SK-MEL-5 (cell line): ENCODE data around the gene SLC35B3. TPM values are rescaled to one million over a fixed set of nuclear protein-coding genes. Genes with fewer than 3 reads are reported as not detected.
"Not testable (repeated sequence)": the region's sequence is repeated elsewhere in the genome, so short reads cannot be mapped to it uniquely, and the experiment has no call there.

Experiments
- DNase-seq: peaks from one replicate; pipeline ENCODE4 v3.0.0-alpha.2; 2016; ENCODE audit warnings: low read depth, low spot score
- in situ Hi-C: cut with HindIII; loops from 2 replicates; pipeline ENCODE4 v1.10.0; 2016; ENCODE audit warnings: low sequenced_read_pairs, high pct_unique_total_duplicates, low pct_unique_long_range_greater_than_20kb
- polyA plus RNA-seq, 2 experiments: library from polyadenylated mRNA; depleted of rRNA; stranded (reverse); fragments of >200 nt; gene quantifications; 2 replicates each; pipeline ENCODE4 v1.2.3, GENCODE V29; 2015
- total RNA-seq: library from RNA; depleted of rRNA; stranded (reverse); fragments of >200 nt; shearing (Covaris generic); gene quantifications from 2 replicates; pipeline ENCODE4 v1.2.3, GENCODE V29; 2014; rRNA removed

SLC35B3 gene
- total RNA-seq, result 22.8 and 23.6 TPM in 2 replicates
- polyA plus RNA-seq (2015; cell fraction: cytosol; rRNA removed), result 19.9 and 26.0 TPM in 2 replicates
- polyA plus RNA-seq (2015; cell fraction: nucleus; rRNA removed), result 44.0 and 45.1 TPM in 2 replicates

DNA sequence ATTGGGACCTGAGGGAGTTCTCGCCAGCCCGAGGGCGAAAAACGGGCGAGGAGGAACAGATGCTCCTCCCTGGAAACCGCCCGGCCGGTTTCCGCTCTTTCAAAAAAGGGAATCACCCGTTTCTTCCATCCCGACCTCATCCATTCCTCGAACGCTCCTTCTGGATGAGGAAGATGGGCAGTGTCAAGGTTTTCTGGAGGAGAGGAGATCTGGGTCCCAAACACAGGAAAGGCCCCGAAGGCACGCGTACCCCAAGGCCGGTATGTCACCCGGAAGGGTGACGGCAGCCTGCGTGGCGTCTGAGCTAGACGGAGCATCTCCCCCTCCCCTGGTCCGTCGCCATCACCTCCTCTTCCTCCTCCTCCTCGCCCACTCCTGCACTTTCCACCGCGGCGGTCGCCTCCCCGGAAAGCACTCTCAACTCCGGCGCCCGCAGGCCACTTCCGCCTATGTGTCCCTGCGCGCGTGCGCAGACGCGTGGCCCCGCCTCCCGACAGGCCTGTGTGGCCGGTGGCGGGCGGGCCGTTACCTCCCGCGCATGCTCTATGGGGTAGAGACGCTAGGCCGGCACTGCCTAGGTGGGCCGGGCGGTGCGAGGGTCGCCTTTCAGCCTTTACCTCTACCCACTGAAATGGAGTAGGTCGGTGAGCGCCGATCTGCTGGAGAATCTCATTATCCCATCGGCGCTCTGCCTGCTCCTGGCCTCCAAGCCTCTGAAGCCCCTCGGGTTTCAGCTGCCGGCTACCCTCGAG, at the start of gene SLC35B3:
Gene SLC35B3, minus strand, starts transcription at position 453 of the 752 bp plus-strand sequence.
- in situ Hi-C loops, result no loop called here

DNA sequence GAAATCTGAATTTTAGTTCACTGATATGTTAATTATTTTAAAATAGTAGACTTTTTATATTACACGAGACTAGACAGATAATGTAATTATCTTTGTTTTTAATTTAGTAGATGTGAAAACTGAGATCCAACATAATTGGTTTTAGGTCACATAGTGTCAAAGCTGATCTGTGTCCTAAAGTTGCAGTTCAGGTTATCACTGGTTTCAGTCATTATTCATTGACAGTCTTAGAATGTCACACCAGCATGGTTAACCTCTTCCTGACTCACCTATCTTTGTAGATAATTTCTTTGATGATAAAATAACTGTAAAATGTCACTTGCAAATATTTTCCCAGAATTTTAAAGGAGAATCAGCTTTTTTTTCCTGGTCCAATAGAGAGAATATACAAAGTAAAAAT, 48.3 kb upstream of the SLC35B3 start:
- in situ Hi-C loops, result no loop called here
- no peak for DNase-seq

More for the DNA sequence above, at the start of gene SLC35B3:
- DNase-seq, result peak; percentile 96

DNA sequence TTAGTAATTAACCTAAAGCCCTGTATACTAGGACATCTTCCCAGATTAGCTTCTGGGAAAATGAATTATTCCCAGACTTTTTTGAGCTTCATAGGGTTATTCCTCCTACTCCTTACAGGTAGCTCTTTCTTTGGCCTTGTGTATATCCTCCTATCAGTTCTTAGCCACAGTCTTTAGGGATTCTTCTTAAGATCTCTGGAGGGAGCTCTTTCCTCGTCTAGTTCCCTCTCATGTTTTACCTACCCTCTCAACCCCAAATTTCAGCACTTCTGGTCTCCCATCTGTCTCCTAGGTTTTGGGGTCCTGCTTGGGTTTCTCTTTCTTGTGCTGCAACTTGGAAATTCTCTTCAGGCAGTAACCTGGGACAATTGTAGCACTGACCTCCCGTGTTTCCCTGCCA, 46.4 kb upstream of the SLC35B3 start:
- peak; percentile 77 for DNase-seq
- in situ Hi-C loops, result no loop called here

DNA sequence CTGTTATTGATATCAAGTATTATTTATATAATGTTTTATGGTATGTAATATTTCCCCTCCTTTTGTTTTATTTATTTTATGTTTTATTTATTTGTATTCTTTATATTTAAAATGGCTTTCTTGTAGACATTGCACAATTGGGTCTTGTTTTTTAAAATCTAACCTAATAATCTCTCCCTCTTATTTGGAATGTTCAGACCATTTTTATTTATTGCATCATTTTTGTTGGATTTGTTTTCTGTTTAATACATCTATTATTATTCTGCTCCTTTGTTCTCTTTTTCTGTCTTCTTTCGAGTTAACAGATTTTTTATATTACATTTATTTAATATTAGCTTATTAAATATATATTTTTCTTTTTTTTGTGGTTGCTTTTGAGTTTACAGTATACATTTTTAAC, 43.1 kb upstream of the SLC35B3 start:
- in situ Hi-C loops, result no loop called here
- no peak for DNase-seq

DNA sequence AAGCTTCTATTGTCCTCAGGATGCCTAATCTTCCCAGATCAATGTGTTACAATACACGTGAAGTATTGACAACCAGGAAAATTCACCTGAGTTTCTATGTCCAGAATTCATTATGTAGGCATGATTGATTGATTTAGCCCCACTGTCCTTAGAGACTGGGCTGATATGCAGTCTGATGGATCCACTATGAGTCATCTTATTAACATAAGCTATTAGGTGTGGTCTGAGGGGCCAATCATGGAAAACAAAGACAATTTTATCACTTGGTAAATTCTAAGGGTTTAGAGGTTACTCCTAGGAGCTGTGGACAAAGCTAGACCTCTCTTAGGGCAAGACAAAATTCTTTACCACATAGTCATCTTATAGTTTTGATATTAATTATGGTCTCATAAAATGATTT, 41.3 kb upstream of the SLC35B3 start:
- in situ Hi-C loops, result no loop called here
- DNase-seq, result no peak

DNA sequence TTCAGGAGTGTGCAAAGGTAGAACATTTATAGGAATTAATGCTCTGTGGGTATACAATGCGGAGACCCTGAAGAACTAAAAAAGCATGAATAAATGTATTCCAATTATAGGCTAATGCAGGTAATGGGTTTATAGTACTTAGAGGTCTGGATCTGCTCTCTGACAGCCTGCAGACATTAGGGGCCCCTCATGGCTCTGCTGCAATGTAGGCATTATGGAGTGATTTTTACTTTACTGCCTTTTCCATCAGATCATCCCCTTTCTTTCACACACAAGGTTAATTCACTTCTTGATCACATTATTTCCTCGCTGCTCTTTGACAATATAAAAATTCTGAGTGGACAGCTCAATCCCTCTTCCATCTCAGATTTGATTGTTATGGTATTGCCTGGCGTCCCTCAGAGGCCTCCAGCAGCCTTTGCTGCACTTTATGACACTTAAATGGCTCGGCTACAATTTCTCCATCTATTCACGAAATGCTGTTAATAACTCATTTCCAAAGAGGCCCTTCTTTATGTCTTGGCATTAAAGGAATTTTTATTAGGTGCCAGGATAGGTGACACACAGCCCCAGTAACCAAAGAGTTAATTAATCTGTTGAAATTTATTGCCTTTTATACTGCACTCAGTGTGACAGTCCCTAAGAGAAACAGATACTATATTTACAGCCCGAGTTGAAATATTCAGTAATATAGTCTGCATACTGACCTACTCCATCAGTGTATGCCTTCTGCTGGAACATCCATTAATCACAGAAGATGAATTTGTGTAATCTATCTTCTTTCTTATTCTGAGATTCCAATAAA, 33.4 kb upstream of the SLC35B3 start:
- no peak for DNase-seq
- in situ Hi-C loops, result no loop called here

DNA sequence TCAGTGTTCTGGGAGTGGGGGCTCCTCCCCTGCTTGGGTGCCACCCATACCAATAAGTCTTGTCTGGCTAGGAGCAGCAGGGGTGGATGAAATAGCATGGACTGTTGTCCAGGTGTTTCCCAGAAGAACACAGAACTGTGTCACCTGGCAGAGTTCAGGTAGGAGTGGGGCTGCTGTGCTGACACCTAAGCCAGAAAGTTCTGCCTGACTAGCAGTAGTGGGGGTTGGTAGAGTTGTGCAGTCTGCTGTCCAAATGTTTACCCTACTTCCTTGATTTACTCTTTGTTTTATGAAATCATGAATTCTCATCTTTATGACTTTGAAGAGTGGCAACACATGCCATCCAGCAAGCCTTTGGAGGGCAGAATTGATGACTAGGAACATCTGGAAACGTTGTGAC, 27.3 kb upstream of the SLC35B3 start:
- in situ Hi-C loops, result no loop called here

DNA sequence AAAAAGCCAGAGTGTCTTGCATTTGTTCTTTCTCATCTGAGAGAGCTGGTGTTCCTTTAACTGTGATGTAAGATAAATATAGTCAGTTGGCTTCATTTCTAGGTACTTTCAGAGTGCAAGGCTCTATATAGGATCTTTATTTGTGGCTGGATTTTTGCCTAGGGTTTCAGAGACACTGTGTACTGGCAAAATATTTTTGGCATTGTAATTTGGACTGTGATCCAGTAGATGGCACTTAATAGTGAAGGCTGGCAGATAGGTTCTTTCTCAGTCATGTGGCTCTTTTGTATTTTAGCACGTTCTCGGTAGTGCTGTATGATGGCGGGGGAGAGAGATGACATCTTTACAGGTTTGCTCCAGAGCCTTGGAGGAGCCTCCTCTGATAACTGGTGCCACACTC, 26.8 kb upstream of the SLC35B3 start:
- in situ Hi-C loops, result no loop called here
- peak; percentile 45 for DNase-seq

More for the DNA sequence above, 27.3 kb upstream of the SLC35B3 start:
- no peak for DNase-seq

DNA sequence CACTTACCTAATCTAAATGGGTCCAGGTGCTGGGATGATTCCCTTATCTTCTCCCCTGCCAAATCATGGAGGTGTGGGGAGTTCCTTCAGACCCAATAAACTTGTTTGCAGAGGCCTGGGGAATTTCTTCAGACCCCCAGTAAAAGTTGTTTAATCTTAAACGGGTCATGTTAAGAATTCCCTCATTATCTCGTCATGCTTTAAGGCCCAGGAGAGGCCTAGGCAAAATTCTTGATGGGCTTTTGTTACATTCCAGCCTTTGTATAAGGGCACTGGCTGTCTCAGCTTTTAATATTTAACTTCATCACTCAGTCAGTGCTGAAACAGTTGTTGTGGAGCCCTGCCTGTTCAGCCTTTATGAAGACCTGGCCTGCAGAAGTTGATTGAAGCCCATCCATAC, 11.0 kb upstream of the SLC35B3 start:
- in situ Hi-C loops, result no loop called here
- DNase-seq, result no peak

DNA sequence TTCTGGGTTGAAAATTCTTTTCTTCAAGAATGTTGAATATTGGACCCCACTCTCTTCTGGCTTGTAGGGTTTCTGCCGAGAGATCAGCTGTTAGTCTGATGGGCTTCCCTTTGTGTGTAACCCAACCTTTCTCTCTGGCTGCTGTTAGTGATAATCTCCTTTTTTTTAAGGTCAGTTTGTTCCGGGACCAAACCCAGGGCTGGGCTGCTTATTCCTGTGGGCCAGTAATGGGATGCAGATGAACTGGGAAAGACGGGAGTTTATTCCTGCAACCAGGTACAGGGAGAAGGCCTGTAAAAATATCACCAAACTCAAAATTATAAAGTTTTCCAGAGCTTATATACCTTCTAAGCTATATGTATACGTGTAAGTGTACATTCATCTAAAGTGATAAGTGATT, 10.6 kb upstream of the SLC35B3 start:
- in situ Hi-C loops, DNase-seq: not testable (repeated sequence)

DNA sequence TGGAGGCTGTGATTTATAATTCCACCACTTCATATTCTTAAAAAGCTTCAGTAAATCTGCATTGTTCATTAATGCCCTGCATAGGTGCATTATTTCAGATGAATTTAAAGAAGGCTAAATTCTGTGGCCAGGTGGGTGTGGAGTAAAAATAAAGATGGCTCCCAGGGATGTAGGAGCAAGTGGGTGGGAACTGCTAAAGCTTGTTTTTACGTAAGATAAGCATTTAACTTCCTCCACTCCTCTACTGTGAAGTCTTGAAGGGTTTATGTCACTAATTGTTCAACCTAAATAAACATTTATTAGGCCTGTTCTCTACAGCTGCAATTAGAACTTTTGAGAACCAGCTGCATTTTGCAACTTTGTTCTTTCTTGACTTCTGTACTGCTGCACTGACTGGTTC, 6.8 kb upstream of the SLC35B3 start:
- DNase-seq, result no peak
- in situ Hi-C loops, result no loop called here

DNA sequence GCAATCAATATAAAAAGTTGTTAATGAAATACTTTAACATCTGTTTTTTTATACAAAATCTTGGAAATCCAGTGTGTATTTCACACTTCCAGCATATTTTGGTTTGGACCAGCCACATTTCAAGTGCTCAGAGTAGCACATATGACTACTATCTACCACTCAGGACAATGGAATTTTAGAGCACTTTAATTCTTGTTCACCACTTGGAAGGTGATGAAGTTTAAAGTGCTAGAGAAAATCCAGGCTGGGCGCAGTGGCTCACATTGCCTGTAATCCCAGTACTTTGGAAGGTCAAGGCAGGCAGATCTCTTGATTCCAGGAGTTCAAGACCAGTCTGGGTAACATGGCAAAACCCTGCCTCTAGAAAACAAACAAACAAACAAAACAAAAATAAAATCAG, 6.1 kb upstream of the SLC35B3 start:
- in situ Hi-C loops, result no loop called here
- no peak for DNase-seq

DNA sequence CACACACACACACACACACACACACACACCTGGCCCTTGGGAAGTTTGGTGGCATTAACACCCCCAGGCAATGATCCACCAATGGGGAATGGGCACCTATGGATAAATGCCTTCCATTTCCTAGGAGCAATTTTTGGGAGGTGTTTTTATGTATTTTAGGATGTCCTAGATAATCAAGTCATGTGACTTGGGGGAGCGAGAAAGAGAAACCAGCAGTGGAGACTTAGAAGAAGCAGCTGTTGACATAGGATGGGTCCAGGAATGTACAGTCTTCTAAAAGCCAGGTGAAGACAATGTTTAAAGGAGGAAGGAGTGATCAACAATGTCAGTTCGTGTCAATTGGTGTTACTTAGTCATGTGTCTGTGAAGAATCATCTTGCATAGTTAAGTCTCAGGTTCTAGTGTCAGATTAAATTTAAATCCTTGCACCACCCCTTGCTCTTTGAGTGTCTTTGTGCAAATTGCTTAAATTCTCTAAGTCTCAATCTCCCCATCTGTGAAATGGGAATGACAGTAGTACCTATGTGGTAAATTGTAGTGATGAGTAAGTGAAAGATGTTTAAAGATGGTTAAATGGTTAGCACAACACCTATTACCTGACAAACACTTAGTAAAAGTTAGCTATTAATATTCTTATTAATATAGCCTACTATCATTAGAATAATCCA, 4.4 kb upstream of the SLC35B3 start:
- no peak for DNase-seq
- in situ Hi-C loops, result no loop called here

DNA sequence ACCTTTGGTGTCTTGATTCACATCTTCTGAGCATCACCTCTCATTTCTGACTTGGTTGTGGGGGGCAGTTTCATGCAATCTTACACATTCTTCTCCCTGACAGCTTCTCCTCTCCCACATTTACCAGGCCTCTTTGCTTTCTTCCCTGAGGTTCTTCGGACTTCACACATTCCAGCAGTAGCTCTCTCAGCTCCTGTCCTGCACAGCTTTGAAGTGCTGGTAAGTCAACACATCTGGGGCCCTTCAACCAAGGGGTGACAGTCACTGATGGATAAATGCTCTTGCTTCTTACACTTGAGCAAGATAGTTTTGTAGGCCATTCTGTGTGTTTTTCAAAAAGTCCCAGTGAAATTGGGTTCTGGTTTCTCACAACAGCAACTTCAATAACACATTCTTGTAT, 2.5 kb upstream of the SLC35B3 start:
- in situ Hi-C loops, result no loop called here
- no peak for DNase-seq

DNA sequence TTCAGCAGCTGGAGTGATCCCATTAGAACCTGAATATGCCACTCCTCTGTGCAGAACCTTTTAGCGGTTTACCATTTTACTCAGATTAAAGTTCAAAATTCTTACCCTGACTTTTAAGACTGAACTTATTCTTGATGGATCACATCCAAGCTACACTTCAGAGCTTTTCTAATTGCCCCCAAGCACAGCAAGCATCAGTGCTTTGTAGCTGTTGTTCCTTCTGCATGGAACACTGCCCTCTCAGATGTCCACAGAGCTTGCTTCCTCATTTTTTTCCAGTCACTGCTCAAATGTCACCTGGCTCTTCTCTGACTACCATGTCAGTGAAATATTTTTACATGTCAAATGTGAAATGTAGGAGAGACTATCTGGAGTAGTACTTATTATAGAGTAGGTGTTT, 1.6 kb upstream of the SLC35B3 start:
- in situ Hi-C loops, result no loop called here
- DNase-seq, result no peak

DNA sequence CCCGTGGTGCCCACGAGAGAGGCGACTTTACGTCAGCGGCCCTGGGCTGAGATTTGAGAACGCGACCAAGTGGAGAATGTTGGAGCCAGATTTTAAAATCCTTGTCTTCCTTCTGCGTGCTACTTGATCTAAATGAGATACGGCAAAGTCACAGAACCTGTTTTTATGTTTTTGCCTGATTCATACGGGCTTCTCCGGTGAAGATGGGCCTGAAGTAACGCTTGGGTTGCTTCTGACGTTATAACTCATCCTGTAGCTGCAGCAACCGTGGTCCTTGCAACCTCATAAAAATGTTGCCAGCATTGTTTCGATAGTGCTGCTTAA, 462 bp upstream of the SLC35B3 start:
- in situ Hi-C loops, result no loop called here
- DNase-seq, result no peak

DNA sequence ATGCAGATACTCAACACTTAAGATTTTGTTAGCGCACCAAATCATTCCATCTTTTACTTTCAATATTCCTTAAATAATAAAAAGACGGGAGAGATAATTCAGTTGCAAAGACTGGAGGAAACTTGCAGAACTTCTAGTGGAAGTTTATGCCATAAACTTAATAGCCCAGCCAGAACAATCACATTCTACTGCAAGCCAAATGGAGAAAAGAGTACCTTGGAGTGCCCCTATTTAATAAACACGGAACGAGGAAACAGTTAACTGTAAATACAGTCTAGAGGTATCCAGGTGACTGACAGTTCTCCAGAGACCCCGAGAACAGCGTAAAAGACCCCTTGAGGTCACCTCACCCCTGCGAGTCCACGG, 635 bp downstream of the SLC35B3 start:
- in situ Hi-C loops, result no loop called here
- DNase-seq, result no peak

DNA sequence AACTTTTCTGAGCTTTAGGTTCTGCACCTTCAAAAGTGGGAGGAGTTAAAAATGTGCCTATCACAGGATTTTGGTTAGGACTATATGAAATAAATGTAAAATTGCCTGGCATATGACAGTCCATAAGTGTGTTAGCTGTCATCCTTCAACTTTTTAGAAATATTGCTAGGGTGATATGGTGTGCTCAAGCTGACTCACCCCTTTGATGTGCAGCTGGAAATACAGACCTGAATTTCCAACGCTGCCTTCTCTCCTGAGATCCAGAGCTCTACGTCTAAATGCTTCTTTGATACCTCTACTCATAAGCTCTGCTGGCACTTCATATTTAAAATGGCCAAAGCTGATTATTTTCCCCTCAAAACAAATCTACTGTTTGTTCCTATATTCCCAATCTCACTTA, 2.7 kb downstream of the SLC35B3 start:
- DNase-seq, result no peak
- in situ Hi-C loops, result no loop called here
